OCI-LY3 (cell line): Measurements from ENCODE around the gene UNC50.

Experiments used
- H2AFZ ChIP-seq: fragments of 200-600, 300-600 bp; shearing (Covaris generic); 2 replicates; pipeline ENCODE4 v1.6.0; 2014; ENCODE audit warnings: antibody characterized with exemption, low read depth, low read length
- H3K27ac ChIP-seq: fragments of 200-600, 300-600 bp; sonication (generic); 2 replicates; pipeline ENCODE4 v1.5.1; 2014; ENCODE audit warnings: mild to moderate bottlenecking, low read length, moderate library complexity, mixed read lengths
- H3K27me3 ChIP-seq: fragments of 200-600, 300-600 bp; sonication (generic); 2 replicates; pipeline ENCODE4 v1.6.1; 2014; ENCODE audit warnings: low read depth, low read length, mixed read lengths
- H3K36me3 ChIP-seq: fragments of 200-600, 300-600 bp; sonication (generic); replicated peaks from 2 replicates; pipeline ENCODE3; 2014; ENCODE audit warnings: low read depth, low read length, mixed read lengths
- H3K4me1 ChIP-seq: fragments of 300-600, 200-600 bp; sonication (generic); 2 replicates; pipeline ENCODE4 v1.6.1; 2014; ENCODE audit warnings: low read length, mixed read lengths
- H3K4me2 ChIP-seq: fragments of 200-600, 300-600 bp; sonication (generic); 2 replicates; pipeline ENCODE4 v1.6.1; 2014; ENCODE audit warnings: low read length, mixed read lengths
- H3K4me3 ChIP-seq: fragments of 300-600, 200-600 bp; sonication (generic); 2 replicates; pipeline ENCODE4 v1.5.1; 2014; ENCODE audit warnings: antibody characterized with exemption, mild to moderate bottlenecking, low read length, moderate library complexity
- H3K79me2 ChIP-seq: fragments of 300-600, 200-600 bp; shearing (Covaris generic); 2 replicates; pipeline ENCODE4 v1.6.1; 2014; ENCODE audit warnings: mild to moderate bottlenecking, low read length, mixed read lengths
- H3K9ac ChIP-seq: fragments of 300-600, 200-600 bp; shearing (Covaris generic); 2 replicates; pipeline ENCODE4 v1.6.0; 2014; ENCODE audit warnings: mild to moderate bottlenecking, low read length, moderate library complexity
- H3K9me3 ChIP-seq: fragments of 200-600, 300-600 bp; shearing (Covaris generic); 2 replicates; pipeline ENCODE4 v1.6.1; 2014; ENCODE audit warnings: low read length, mixed read lengths; ENCODE audit not compliant: insufficient read depth
- H4K20me1 ChIP-seq: fragments of 200-600, 300-600 bp; sonication (generic); 2 replicates; pipeline ENCODE4 v1.6.1; 2016; ENCODE audit warnings: low read length, mixed read lengths; ENCODE audit not compliant: insufficient read depth
- EZH2phosphoT487 ChIP-seq: fragments of 200-600 bp; shearing (Covaris generic); IDR thresholded peaks from 2 replicates; pipeline ENCODE4 v1.6.1; 2018; ENCODE audit warnings: antibody characterized with exemption, mixed run types, low read depth
- TF ChIP-seq, protein P1 (sequence below): fragments of 200-600, 300-600 bp; sonication (generic); IDR thresholded peaks from 2 replicates; pipeline ENCODE4 v1.5.1; 2014; ENCODE audit warnings: antibody characterized with exemption, low read length, low read depth

UNC50 gene

DNA sequence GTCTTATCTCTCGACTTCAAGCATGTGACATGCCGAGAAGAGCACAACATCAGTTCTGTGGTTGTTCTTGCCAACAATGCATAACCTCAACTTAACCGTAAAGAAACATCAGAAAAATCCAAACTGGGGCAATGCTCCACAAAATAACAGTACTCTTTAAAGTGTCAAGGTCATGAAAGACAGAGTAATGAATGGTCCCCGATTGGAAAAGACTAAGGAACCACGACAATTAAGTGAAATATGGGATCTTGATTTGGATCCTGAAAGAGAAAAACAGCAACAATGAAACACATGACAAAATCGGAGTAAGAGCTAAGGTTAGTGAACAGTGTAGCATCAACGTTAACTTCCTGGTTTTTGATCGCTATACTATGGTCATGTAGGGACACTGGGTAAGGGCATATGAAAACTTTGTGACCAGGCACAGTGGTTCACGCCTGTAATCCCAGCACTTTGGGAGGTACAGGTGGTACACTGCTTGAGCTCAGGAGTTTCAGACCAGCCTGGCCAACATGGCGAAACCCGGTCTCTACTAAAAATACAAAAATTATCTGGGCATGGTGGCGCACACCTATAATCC lies 55.2 kb downstream of the UNC50 start:
- Histone ChIP-seq H3K9ac (no peak overlapping the region), H3K4me1 (no peaks in the 10 kb centered on the region)
- TF ChIP-seq EZH2phosphoT487: no peak
- TF ChIP-seq, protein P1, sequence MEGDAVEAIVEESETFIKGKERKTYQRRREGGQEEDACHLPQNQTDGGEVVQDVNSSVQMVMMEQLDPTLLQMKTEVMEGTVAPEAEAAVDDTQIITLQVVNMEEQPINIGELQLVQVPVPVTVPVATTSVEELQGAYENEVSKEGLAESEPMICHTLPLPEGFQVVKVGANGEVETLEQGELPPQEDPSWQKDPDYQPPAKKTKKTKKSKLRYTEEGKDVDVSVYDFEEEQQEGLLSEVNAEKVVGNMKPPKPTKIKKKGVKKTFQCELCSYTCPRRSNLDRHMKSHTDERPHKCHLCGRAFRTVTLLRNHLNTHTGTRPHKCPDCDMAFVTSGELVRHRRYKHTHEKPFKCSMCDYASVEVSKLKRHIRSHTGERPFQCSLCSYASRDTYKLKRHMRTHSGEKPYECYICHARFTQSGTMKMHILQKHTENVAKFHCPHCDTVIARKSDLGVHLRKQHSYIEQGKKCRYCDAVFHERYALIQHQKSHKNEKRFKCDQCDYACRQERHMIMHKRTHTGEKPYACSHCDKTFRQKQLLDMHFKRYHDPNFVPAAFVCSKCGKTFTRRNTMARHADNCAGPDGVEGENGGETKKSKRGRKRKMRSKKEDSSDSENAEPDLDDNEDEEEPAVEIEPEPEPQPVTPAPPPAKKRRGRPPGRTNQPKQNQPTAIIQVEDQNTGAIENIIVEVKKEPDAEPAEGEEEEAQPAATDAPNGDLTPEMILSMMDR: no peak

DNA sequence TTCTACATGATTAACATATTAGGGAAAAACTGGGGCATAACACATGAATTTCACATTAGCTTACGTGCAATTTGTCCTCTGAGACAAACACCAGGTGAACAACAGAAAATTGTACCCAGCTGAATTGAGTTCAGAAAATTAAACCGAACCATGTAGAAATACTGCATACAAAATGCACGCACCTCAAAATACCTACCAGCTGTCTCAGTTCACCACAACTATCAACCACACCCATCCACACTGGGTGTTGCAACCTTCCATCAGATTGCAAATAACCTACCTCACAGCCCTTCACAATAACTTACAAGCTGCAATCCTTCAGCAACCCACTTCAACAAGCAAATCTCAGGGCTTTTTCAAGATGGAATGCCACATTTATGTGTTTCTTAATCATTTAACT lies 55.9 kb downstream of the UNC50 start:
- Histone ChIP-seq H3K4me3 (no peak overlapping the region), H3K9me3 (no peaks in the 10 kb centered on the region), H3K4me2 (no peak overlapping the region), H3K9ac (no peak overlapping the region), H3K79me2 (no peaks in the 10 kb centered on the region), H3K27ac (no peak overlapping the region), H2AFZ (no peak overlapping the region), H4K20me1 (no peaks in the 10 kb centered on the region), H3K4me1 (no peaks in the 10 kb centered on the region), H3K27me3 (no peaks in the 10 kb centered on the region), H3K36me3 (no peaks in the 10 kb centered on the region)
- TF ChIP-seq, protein P1: no peak
- no peak for TF ChIP-seq EZH2phosphoT487

More for the DNA sequence above, 55.2 kb downstream of the UNC50 start:
- Histone ChIP-seq H3K27ac (no peak overlapping the region), H3K36me3 (no peaks in the 10 kb centered on the region), H2AFZ (no peak overlapping the region), H3K4me3 (no peak overlapping the region), H3K79me2 (no peaks in the 10 kb centered on the region), H3K9me3 (no peaks in the 10 kb centered on the region), H4K20me1 (no peaks in the 10 kb centered on the region), H3K27me3 (no peaks in the 10 kb centered on the region), H3K4me2 (no peak overlapping the region)

DNA sequence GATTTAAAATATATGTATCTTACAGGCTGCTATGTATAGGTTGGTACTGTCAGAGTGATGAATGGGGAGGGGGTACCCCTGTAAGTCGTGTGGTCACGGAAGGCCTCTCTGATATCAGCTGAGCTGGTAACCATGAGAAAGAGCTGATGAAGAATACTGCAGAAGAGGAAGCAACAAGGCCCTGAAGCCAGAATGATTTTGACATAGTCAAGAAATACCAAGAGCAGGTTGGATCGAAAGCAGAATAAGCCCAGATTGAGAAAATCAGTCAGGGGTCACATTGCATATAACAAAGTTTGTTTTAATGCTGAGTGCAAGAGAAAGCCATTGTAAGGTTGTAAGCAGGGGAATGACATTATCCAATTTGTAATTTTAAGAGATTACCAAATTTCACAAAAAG lies 57.3 kb downstream of the UNC50 start:
- Histone ChIP-seq H2AFZ (no peak overlapping the region), H3K9ac (no peak overlapping the region), H3K4me1 (no peaks in the 10 kb centered on the region), H3K4me2 (no peak overlapping the region), H3K36me3 (no peaks in the 10 kb centered on the region), H3K27ac (no peak overlapping the region), H3K27me3 (no peaks in the 10 kb centered on the region), H4K20me1 (no peaks in the 10 kb centered on the region), H3K4me3 (no peak overlapping the region), H3K9me3 (no peaks in the 10 kb centered on the region), H3K79me2 (no peaks in the 10 kb centered on the region)
- TF ChIP-seq EZH2phosphoT487: no peak
- TF ChIP-seq, protein P1: no peak
